PFSK-1 (cell line): ENCODE results near the gene TTN.

ENCODE experiments used
- FOXP2 ChIP-seq: optimal IDR thresholded peaks from 2 replicates; pipeline ENCODE3; 2011; ENCODE audit warnings: borderline replicate concordance, control low read depth, inconsistent platforms; ENCODE audit not compliant: insufficient read depth; ENCODE audit errors: extremely low read length, extremely low read depth
- POLR2AphosphoS5 ChIP-seq: IDR thresholded peaks from 2 replicates; pipeline ENCODE4 v1.6.1; 2012; ENCODE audit warnings: low read depth, mild to moderate bottlenecking, control low read depth, low read length, moderate library complexity
- REST ChIP-seq, 2 experiments: IDR thresholded peaks; 2 replicates each; pipeline versions ENCODE4 v1.6.1 to v1.8.0; 2011 to 2012; ENCODE audit warnings: low read depth in 2 of 2, low read length in 2 of 2, control low read depth in 1 of 2, inconsistent platforms in 1 of 2, mild to moderate bottlenecking in 1 of 2, moderate library complexity in 1 of 2; ENCODE audit not compliant: insufficient read depth in 1 of 2
- SIN3A ChIP-seq: IDR thresholded peaks from 2 replicates; pipeline ENCODE4 v1.6.1; 2012; ENCODE audit warnings: mild to moderate bottlenecking, low read length, moderate library complexity, borderline replicate concordance; ENCODE audit not compliant: insufficient read depth
- TAF1 ChIP-seq: IDR thresholded peaks from 2 replicates; pipeline ENCODE4 v1.6.1; 2012; ENCODE audit warnings: low read length, control low read depth, borderline replicate concordance; ENCODE audit not compliant: insufficient read depth

- TF ChIP-seq POLR2AphosphoS5 (no peak), REST (IDR thresholded peaks at IDR 0.05; ENCODE audit: insufficient read depth in 1 of 2, low read depth in 2 of 2, low read length in 2 of 2) (no peak), FOXP2 (no peak), SIN3A (no peak), TAF1 (no peak)
Measured at GRCh38 chr2:178536037-178536436, 271.2 kb downstream of the TTN start.
